NT2/D1 (cell line): ENCODE results near the gene HCN2.

Experiments
- DNase-seq: peaks from one replicate; pipeline ENCODE4 v3.0.0-alpha.2; 2011; ENCODE audit warnings: low read depth, low spot score
- H3K27me3 ChIP-seq: 2 replicates; pipeline ENCODE4 v1.6.0; 2011; ENCODE audit warnings: mild to moderate bottlenecking; ENCODE audit not compliant: insufficient read length, insufficient read depth
- H3K36me3 ChIP-seq: 2 replicates; pipeline ENCODE4 v1.6.1; 2011; ENCODE audit warnings: mild to moderate bottlenecking, low read length, mixed read lengths; ENCODE audit not compliant: insufficient read depth, insufficient read length
- H3K4me1 ChIP-seq: 2 replicates; pipeline ENCODE4 v1.5.1; 2011; ENCODE audit not compliant: insufficient read depth, insufficient read length
- H3K4me3 ChIP-seq: 2 replicates; pipeline ENCODE4 v1.5.1; 2011; ENCODE audit warnings: low read depth; ENCODE audit not compliant: insufficient read length
- H3K9ac ChIP-seq: 2 replicates; pipeline ENCODE4 v1.6.0; 2011; ENCODE audit warnings: low read depth; ENCODE audit not compliant: insufficient read length
- H3K9me3 ChIP-seq: 2 replicates; pipeline ENCODE4 v1.5.1; 2011; ENCODE audit warnings: mild to moderate bottlenecking, low read length; ENCODE audit not compliant: insufficient read depth
- SUZ12 ChIP-seq: IDR thresholded peaks from 2 replicates; pipeline ENCODE4 v1.6.1; 2011; ENCODE audit not compliant: insufficient read length, insufficient read depth; ENCODE audit errors: extremely low read depth
- YY1 ChIP-seq: IDR thresholded peaks from 2 replicates; pipeline ENCODE4 v1.6.1; 2011; ENCODE audit not compliant: insufficient read length, insufficient read depth
- ZNF274 ChIP-seq: IDR thresholded peaks from 2 replicates; pipeline ENCODE4 v1.6.1; 2011; ENCODE audit warnings: mild to moderate bottlenecking, low read depth, low read length

Gene HCN2

DNA sequence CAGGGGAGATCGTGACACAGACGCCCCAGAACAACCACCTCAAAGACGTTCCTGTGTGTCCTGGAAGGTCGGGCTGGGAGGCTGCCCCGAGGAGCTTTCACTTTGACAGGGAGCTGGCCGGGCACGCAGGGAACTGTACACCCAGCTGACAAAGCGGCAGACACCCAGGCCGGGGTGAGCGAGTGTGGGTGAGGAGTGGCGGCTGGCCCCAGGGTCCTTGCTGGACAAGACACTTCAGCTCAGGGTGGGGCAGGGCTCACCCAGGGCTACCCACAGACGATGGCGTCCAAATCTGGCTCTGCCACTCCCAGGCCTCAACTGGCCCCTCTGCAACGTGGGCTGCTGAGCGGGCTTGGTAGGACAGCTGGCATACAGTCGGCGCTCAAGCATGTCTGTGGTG lies 52.0 kb downstream of the HCN2 start:
- TF ChIP-seq ZNF274 (no peak), SUZ12 (no peak), YY1 (no peak)
- H3K27me3 ChIP-seq, result peaks cover 12% of the 10 kb centered on the region
- H3K9ac ChIP-seq, result no peak overlapping the region
- peaks cover 47% of the 10 kb centered on the region for H3K36me3 ChIP-seq
- no peaks in the 10 kb centered on the region for H3K9me3 ChIP-seq
- H3K4me1 ChIP-seq, result peaks cover 12% of the 10 kb centered on the region
- no peak overlapping the region for H3K4me3 ChIP-seq
- DNase-seq, result no peak

DNA sequence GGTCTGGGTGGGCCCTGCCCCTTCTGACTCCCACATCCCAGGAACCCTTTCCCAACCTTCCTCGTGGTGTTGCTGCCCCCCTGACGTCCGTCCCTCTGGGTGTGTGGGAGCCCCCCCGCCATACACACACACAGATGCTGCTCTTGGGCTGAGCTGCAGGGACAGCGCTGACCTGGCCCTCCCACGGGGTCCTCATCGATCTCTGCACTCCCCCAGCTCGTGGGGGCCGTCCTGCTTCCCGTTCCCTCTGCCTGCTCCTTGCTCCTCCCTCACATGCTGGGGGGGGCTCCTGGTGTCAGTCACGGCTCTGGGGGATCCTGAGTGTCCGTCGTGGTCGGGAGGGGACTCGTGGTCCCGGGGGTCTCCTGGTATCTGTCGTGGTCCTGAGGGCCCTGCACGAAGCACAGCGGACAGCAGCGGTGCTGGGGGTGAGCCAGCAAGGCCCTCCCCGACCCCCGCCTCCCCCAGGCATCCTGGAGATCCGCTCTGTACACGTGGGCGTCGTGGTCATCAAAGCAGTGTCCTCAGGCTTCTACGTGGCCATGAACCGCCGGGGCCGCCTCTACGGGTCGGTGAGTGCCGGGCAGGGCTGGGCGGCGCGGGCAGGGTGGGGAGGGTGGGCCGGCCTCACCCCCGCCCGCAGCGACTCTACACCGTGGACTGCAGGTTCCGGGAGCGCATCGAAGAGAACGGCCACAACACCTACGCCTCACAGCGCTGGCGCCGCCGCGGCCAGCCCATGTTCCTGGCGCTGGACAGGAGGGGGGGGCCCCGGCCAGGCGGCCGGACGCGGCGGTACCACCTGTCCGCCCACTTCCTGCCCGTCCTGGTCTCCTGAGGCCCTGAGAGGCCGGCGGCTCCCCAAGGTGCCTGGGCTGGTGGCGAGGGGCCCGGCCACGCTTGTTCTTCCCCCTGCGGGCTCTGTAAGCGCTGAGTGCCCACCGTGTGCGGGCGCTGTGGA lies 53.4 kb downstream of the HCN2 start:
- Histone ChIP-seq H3K9me3 (no peaks in the 10 kb centered on the region), H3K9ac (no peak overlapping the region), H3K27me3 (peaks cover 12% of the 10 kb centered on the region), H3K4me1 (peaks cover 12% of the 10 kb centered on the region), H3K4me3 (no peak overlapping the region), H3K36me3 (peaks cover 60% of the 10 kb centered on the region)
- no peak for DNase-seq
- no peak for TF ChIP-seq ZNF274

DNA sequence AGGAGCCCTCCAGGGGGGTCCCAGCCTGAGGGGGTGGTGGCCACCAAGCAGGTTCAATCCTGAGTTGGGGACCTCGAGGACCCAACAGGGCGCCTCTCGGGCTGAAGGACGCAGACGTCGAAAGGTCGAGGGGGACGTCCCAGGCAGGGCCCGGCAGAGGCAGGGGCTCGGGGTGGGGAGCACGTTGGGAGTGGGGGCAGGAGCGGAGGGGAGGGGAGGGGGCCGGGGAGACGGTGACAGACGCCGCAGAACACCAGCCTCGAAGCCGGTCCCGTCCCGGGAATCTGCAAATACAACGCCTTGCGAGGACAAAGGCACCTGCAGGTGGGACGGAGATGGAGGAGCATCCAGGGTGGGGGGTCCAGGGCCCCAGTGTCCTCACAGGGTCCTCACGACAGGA lies 54.1 kb downstream of the HCN2 start:
- Histone ChIP-seq H3K27me3 (peaks cover 6% of the 10 kb centered on the region), H3K9ac (no peak overlapping the region), H3K4me3 (no peak overlapping the region), H3K4me1 (peaks cover 12% of the 10 kb centered on the region), H3K36me3 (peaks cover 67% of the 10 kb centered on the region), H3K9me3 (no peaks in the 10 kb centered on the region)
- no peak for DNase-seq
- TF ChIP-seq ZNF274 (no peak), YY1 (no peak), SUZ12 (no peak)

DNA sequence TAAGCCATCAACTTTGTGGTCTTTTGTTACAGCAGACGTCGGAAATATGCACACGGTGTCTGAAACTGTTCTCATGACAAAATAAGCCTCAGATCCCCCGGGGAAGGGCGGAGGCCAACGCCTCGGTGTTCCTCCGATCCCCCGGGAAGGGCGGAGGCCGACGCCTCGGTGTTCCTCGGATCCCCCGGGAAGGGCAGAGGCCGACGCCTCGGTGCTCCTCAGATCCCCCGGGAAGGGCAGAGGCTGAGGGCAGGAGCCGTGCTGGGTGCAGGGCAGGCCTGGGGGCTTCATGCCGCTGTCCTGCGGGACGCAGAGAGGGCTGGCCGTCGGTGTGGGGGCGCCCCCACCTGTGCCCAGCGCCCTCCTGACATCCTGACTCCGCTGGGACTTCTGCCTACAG lies 54.7 kb downstream of the HCN2 start:
- TF ChIP-seq ZNF274 (no peak), SUZ12 (no peak), YY1 (no peak)
- Histone ChIP-seq H3K36me3 (peaks cover 72% of the 10 kb centered on the region), H3K4me1 (peaks cover 7% of the 10 kb centered on the region), H3K27me3 (peaks cover under 1% of the 10 kb centered on the region), H3K4me3 (no peak overlapping the region), H3K9ac (no peak overlapping the region), H3K9me3 (no peaks in the 10 kb centered on the region)
- no peak for DNase-seq

DNA sequence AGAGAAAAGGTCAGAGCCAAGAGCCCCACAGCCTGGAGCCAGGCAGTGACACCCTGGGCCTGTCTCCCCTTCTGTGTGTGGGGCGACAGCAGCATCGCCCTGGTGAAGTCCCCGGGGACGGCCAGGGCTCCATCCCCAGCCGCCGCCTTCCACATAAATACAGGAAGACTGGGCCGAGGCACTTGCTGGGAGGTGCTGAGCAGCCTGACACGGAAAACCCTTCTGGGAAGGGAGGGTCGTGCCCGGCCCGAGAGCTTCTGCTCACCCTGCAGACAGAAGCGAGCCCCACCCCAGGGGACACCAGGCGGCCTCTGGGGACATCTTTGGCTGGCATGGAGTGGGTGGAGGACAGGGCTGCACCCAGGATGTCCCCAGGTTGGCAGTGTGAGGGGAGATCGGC lies 55.1 kb downstream of the HCN2 start:
- peaks cover 76% of the 10 kb centered on the region for H3K36me3 ChIP-seq
- no peak for TF ChIP-seq ZNF274
- TF ChIP-seq SUZ12, result no peak
- no peak for TF ChIP-seq YY1
- no peak overlapping the region for H3K9ac ChIP-seq

DNA sequence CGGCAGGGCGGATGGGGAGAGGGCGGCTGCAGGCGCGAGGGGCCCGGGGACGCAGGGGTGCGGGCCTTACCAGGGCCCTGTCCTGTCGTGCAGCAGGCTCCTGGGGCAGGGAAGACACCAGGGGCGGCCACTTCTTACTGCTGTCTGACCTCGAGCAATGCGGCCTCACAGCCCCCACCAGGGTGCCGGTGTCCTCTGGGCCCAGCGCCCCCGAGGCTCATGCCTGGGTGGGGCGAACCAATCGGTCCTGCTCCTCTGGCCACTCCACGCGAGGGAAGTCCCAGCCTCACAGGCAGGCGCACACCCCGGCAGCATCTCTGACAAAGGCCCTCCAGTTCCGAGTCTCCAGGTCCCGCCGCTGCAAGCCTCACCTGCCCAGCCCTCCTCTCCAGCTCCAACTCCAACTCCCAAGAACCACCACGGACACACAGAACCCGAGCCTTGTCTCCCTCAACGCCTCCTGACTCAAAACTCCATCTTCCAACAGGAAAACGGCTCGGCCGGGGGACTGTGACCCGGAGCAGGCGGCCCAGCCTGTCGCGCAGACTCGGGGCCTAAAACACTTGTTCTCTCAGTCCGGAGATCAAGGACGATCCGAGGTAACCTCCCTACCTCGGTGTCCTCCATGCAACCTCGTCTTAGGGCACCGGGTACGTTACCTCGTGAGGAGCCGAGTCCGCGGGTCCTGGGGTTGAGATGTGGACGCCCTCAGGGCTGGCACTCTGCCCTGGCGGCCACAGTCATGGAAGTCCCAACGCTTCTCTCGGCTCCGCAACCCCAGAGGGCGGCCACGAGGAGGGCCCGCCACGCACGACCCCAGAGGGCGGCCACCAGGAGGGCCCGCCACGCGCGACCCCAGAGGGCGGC lies 56.5 kb downstream of the HCN2 start:
- Histone ChIP-seq H3K9ac (no peak overlapping the region), H3K9me3 (no peaks in the 10 kb centered on the region), H3K36me3 (peaks cover 76% of the 10 kb centered on the region), H3K4me3 (no peak overlapping the region), H3K4me1 (peaks cover 2% of the 10 kb centered on the region), H3K27me3 (no peaks in the 10 kb centered on the region)
- no peak for DNase-seq
- TF ChIP-seq YY1, result no peak
- no peak for TF ChIP-seq ZNF274
- TF ChIP-seq SUZ12, result no peak

More for the DNA sequence above, 55.1 kb downstream of the HCN2 start:
- Histone ChIP-seq H3K4me1 (peaks cover 7% of the 10 kb centered on the region), H3K27me3 (no peaks in the 10 kb centered on the region), H3K9me3 (no peaks in the 10 kb centered on the region), H3K4me3 (no peak overlapping the region)
- no peak for DNase-seq

DNA sequence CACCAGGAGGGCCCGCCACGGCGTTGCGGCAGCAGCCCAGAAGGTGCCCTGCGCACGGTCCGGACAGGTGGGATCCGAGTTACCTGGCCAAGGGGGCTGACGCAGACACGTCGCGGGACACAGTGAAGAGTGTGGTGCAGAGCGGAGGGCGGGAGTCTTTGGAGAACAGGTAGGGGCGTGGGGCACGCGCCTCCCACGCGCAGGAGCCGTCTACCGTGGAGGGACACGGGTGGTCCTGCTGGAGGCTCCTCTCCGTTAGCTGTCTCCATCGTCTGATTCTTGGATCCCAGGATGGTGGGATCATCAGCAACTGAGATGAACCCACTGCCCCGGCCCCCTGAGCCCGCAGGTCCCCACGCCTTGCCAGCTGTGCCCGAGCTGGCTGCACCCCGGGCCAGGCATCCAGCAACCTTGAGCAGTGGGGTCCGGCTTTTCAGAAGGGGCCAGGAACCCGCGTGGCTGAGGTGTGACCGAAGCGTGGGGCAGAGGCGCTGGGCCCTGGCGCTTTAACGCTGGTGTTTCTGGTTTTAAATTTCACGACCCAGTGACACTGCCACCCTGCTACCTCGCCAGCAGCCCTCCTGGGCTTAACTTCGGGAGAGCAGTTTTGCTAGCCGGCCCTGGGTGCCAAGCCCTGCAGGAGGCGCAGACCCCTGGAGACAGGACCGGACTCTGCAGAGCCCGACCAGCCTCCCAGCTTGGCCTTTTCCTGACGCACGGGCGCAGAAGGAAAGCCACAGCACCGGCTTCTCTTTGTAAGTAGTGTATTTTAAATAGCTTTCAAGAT lies 57.3 kb downstream of the HCN2 start:
- Histone ChIP-seq H3K27me3 (no peaks in the 10 kb centered on the region), H3K4me3 (no peak overlapping the region), H3K36me3 (peaks cover 79% of the 10 kb centered on the region), H3K9ac (no peak overlapping the region), H3K4me1 (peaks cover 2% of the 10 kb centered on the region), H3K9me3 (no peaks in the 10 kb centered on the region)
- TF ChIP-seq SUZ12 (no peak), ZNF274 (no peak), YY1 (no peak)
- DNase-seq, result no peak
